GM11168 (cell line): ENCODE data around the gene NEMP2.

Source experiments
- in situ Hi-C: fragments of 300-500 bp; cut with MboI; formaldehyde crosslinking; loops from one replicate; pipeline ENCODE4 v1.12.0; 2022; ENCODE audit warnings: low sequenced_read_pairs; ENCODE audit not compliant: unreplicated experiment

Gene NEMP2

GRCh38 chr2:190562121-190562520, 27.6 kb upstream of the NEMP2 start:
- in situ Hi-C loops, result no loop called here

DNA sequence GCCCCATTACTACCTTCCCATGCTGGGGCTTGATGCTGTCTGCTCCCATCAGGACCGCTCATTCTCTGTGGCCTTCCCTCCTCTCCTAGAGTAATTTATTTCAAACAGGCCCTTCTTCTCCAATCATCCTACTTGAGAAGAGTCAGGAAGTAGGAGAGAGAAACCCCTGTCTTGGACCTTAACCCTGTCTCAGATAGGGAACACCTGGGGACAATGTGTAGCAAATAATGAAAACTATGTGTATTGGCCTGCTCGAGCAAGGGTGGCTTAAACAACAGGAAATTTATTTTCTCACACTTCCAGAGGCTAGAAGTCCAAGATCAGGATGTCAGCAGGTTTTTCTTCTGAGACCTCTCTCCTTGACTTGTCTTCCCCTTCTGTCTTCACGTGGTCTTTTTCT, 26.6 kb upstream of the NEMP2 start:
- in situ Hi-C loops, result no loop called here

- in situ Hi-C loops, result no loop called here
These were observed 20.0 kb upstream of the NEMP2 start for GRCh38 chr2:190554357-190555006.

DNA sequence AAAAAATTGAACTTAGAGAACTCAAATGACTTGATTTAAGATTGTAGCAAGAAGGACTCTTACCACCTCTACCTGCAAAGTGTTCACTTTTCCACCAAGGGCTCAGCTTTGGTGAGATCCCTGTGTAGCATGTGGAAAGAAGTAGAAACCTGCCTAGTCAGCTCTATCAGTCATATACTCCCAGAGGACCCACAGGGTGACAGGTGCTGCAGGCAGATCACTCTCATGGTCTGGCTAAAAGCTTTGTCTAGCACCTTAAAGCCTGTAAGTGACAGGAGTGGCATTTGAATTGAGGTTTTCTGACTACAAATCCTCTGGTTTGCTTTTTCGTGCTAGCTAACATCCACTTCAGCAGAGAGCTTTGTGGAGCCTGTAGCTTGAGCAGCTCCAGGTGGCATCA, 18.7 kb upstream of the NEMP2 start:
- in situ Hi-C loops, result no loop called here

DNA sequence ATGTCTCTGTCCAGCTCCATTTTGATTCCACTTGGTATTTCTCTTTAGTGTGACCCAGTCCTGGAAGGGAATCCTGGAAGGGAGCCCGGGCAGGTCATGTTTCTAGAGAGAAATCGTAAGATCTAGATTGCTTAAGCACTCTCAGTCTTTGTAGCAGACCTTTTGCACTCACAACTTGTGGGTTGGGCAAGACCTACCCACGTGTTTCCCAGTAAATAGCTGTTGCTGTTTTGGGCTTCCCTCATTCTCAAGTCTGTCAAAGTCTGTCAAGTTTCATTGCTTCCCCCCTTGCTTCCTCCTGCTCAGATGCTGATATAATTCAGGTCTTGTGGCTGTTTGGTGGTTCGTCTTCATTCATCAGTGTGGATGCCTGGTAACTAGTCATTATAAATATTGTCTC, 17.4 kb upstream of the NEMP2 start:
- in situ Hi-C loops, result no loop called here

GRCh38 chr2:190550137-190550536, 15.6 kb upstream of the NEMP2 start:
- in situ Hi-C loops, result no loop called here

GRCh38 chr2:190547886-190548285, 13.4 kb upstream of the NEMP2 start:
- in situ Hi-C loops, result no loop called here

DNA sequence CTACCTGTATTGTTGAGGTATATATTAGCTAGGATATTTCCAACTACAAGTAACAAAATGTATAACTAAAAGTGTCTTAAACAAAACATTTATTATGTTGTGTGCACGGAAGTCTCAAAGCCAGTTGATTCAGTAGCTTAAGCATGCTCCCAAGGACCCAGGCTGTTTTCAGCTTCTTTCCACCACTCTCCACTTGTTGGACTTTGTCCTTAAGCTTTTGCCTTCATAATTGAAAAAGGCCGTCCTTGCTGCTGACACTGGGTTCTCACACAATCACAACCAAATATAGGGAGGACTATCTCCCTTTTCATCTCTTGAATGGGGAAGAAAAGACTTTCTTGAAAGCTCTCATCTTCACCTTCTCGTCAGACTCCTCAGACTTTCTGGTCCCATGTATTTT, 12.2 kb upstream of the NEMP2 start:
- in situ Hi-C loops, result no loop called here

- in situ Hi-C loops, result no loop called here
These were observed 11.2 kb upstream of the NEMP2 start for GRCh38 chr2:190545555-190546385.

DNA sequence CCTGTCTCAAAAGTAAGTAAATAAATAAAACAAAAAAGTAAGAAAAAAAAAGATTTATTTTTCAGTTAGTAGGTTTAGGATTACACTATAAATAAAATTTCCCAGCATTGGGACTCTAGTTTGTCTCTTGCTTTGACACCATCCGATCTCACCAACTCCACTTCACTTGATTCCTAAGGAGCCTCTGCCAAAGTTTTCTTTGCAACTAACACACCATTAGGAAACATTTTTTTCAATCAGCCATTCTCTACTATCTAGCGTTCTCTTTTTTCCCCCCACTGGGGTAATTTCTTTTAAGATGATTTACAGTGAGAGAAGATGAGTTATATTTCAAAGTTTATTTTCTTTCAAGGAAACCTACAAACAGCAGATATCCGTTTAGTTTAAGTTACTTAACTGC, 10.6 kb upstream of the NEMP2 start:
- in situ Hi-C loops, result no loop called here

- in situ Hi-C loops, result no loop called here
These were observed 5.5 kb upstream of the NEMP2 start for GRCh38 chr2:190540048-190540447.

DNA sequence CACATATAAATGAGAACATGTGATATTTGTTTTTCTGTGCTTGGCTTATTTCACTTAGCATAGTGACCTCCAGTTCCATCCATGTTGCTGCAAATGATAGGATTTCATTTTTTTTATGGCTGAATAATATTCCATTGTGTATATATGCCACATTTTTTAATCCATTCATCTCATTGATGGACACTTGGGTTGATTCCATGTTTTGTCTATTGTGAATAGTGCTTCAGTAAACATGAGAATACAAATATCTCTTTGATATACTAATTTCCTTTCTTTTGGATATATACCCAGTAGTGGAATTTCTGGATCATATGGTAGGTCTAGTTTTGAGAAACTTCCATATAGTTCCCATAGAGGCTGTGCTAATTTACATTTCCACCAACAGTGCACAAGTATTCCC, 3.7 kb upstream of the NEMP2 start:
- in situ Hi-C loops, result no loop called here

DNA sequence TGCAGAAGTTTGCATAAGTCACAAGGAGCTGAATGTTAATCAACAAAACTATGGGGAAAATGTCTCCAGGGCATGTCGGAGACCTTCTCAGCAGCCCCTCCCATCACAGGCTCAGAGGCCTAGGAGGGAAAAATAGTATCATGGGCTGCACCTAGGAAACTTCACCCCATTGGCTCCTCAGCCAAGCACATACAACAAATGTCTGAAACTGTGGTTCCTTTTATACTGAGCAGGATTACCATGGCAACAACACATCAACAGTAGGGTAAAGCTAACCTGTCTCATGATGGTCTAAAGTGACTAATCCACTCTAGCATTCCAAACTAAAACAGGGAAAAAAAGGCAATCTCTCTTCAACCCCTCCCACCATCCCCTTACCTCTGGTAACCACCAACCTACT, 3.2 kb upstream of the NEMP2 start:
- in situ Hi-C loops, result no loop called here

DNA sequence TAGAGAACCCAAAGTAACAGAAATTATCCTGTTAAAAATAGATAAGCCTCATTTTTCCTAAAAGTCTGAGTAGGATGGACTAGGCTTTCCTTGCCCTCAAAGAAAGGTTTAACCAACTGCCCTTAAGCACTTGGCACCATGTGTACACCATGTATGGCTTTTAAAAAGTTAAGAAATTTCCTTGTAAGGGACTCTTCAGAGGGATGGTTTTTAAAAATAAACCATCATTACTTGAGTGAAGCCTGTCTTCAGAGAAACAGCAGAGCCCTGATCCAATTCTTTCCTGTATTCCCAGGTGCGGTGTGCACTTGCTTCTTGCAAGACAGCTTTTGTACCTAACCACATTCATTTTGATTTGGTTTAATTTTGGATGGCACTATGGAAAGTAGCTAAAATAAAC, 1.1 kb upstream of the NEMP2 start:
- in situ Hi-C loops, result no loop called here

- in situ Hi-C loops, result no loop called here
These were observed 558 bp upstream of the NEMP2 start for GRCh38 chr2:190535121-190535439.

DNA sequence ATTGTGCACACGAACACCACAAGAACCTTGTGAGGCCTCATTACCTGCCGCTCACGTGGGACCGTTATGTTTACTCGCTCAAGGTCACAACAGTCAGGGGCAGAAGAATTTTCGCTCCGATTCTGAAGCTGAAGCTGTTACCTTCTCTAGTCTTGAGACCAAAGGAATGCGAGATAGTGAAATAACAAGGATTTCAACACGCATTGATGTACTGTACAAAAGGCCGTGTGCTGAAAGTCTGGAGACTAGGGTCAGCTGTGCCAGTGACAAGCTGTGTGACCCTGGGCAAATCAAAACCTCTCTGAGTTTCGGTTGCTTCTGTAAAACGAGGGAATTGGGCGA, 583 bp downstream of the NEMP2 start:
- in situ Hi-C loops, result no loop called here

- in situ Hi-C loops, result no loop called here
These were observed 1.2 kb downstream of the NEMP2 start for GRCh38 chr2:190533175-190533967.

GRCh38 chr2:190532581-190532980, 1.9 kb downstream of the NEMP2 start:
- in situ Hi-C loops, result no loop called here

GRCh38 chr2:190530248-190530900, 4.1 kb downstream of the NEMP2 start:
- in situ Hi-C loops, result no loop called here

DNA sequence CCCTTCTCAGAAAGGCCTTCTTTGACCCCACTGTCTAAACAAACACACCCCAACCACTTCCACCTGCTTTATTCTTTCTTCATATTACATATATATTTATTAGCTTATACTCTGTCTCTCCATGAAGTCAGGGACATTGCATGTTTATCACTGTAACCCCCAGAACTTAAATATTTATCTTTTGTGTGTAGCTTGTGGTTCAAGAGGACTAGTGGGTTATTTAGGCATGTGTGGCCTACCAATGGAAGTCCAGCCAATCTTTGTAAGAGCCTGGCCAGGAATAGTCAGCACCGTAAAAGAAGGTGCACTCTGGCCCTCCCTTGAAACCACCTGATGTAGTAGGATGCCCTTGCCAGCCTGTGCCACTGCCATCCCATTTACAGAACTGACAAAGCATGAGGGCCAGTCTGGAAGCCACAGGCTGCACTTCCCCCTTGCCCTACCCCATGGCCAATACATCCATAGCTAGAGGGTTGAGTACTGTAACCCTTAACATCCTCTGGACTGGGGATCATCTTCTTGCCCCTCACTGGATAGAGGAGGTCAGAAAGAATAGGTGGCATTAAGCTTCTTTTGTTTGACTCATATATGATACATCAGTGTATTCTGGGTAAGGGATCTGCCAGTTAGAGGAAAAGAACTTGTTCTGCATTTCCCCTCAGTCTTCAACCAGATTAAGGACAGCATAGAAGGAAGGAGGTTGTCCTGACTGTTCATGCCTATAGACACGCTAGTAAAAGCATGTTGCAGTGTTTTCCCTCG, 4.9 kb downstream of the NEMP2 start:
- in situ Hi-C loops, result no loop called here
